ENCODE measurements around the gene ZBED4. TPM values are rescaled to one million over a fixed set of nuclear protein-coding genes. Genes with fewer than 3 reads are reported as not detected.

ZBED4 gene
- total RNA-seq, 4 donors from 2014 or later, result 0.59 to 16.4 (median 12.7) TPM

- Histone ChIP-seq H3K27ac (no peak overlapping the region), H3K4me3 (no peak overlapping the region), H3K9me3 (no peaks in the 10 kb centered on the region), H3K27me3 (no peaks in the 10 kb centered on the region), H3K36me3 (no peaks in the 10 kb centered on the region), H3K4me1 (no peaks in the 10 kb centered on the region)
- TF ChIP-seq, protein P1, sequence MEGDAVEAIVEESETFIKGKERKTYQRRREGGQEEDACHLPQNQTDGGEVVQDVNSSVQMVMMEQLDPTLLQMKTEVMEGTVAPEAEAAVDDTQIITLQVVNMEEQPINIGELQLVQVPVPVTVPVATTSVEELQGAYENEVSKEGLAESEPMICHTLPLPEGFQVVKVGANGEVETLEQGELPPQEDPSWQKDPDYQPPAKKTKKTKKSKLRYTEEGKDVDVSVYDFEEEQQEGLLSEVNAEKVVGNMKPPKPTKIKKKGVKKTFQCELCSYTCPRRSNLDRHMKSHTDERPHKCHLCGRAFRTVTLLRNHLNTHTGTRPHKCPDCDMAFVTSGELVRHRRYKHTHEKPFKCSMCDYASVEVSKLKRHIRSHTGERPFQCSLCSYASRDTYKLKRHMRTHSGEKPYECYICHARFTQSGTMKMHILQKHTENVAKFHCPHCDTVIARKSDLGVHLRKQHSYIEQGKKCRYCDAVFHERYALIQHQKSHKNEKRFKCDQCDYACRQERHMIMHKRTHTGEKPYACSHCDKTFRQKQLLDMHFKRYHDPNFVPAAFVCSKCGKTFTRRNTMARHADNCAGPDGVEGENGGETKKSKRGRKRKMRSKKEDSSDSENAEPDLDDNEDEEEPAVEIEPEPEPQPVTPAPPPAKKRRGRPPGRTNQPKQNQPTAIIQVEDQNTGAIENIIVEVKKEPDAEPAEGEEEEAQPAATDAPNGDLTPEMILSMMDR (IDR thresholded peaks at IDR 0.05), result no peak
- no peak for TF ChIP-seq POLR2A (IDR thresholded peaks at IDR 0.05)
- intact Hi-C loops (cut with DNase I; ENCODE audit: low total_unique reads), result no loop called here
- DNase-seq, result no peak
These were observed 14.6 kb upstream of the ZBED4 start for GRCh38 chr22:49838771-49839717.

- Histone ChIP-seq H3K27ac (no peak overlapping the region), H3K36me3 (no peaks in the 10 kb centered on the region), H3K9me3 (no peaks in the 10 kb centered on the region), H3K4me1 (peaks cover 0 to 20% of the 10 kb centered on the region in 2 donors), H3K27me3 (peaks cover 11 to 21% of the 10 kb centered on the region in 2 donors), H3K4me3 (no peak overlapping the region)
- TF ChIP-seq, protein P1 (IDR thresholded peaks at IDR 0.05), result no peak
- TF ChIP-seq POLR2A (IDR thresholded peaks at IDR 0.05), result no peak
- intact Hi-C loops (cut with DNase I; ENCODE audit: low total_unique reads), result no loop called here
- no peak for DNase-seq
These were observed 8.4 kb upstream of the ZBED4 start for GRCh38 chr22:49845241-49845640.

- no peaks in the 10 kb centered on the region for H3K36me3 ChIP-seq
- peaks cover 0 to 20% of the 10 kb centered on the region in 2 donors for H3K4me1 ChIP-seq
- intact Hi-C loops (cut with DNase I; ENCODE audit: low total_unique reads), result no loop called here
- H3K4me3 ChIP-seq, result no peak overlapping the region
- TF ChIP-seq, protein P1 (IDR thresholded peaks at IDR 0.05), result no peak
- TF ChIP-seq POLR2A (IDR thresholded peaks at IDR 0.05), result no peak
- no peak overlapping the region for H3K27ac ChIP-seq
- no peak for DNase-seq
- H3K9me3 ChIP-seq, result no peaks in the 10 kb centered on the region
- peaks cover 11 to 21% of the 10 kb centered on the region in 2 donors for H3K27me3 ChIP-seq
These were observed 7.8 kb upstream of the ZBED4 start for GRCh38 chr22:49845666-49846459.

DNA sequence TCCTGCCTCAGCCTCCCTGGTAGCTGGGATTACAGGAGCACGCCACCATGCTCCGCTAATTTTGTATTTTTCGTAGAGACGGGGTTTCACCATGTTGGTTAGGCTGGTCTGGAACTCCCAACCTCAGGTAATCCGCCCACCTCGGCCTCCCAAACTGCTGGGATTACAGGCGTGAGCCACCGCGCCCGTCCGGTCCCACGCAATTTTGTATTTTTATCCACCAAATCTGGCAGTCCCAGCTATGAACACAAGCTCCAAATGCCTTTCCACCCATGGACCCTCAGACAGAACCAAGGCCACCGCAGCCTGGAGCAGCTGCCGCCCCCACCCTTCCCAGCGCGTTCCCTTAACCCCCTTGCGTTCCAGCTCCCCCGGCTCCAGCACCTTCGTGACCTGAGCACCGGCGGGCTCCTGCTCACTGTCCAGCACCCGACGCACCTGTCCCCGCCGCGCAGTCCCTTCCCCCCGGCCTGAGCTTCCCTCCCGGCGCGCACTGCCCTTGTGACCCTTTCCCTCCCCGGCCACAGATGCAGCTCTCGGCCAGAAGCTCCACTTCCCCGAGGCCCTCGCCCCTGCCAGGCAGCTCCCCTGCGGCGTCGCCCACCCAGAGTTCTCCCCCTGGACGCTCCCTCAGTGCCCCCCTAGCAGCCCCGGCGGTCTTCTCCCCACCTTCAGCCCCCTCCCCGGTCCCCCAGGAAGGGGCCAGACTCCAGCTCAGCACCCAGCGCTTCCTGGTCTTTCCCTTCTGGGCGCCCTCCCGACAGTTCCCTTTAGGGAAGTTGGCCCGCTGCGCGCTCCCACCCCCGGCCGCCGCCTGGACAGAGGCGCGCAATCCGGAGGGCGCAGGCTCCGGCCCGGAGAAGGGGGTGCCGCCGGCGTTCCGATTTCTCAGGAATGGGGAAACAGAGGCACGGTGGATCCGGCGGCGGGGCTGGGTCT is 5.6 kb upstream of the ZBED4 start:
- no peak overlapping the region for H3K27ac ChIP-seq

More for the DNA sequence above, 5.6 kb upstream of the ZBED4 start:
- Histone ChIP-seq H3K27me3 (peaks cover 11 to 21% of the 10 kb centered on the region in 2 donors), H3K4me3 (peak overlapping the region; percentile 4 to 11), H3K4me1 (peaks cover 0 to 20% of the 10 kb centered on the region in 2 donors), H3K36me3 (no peaks in the 10 kb centered on the region), H3K9me3 (no peaks in the 10 kb centered on the region)
- intact Hi-C loops (cut with DNase I; ENCODE audit: low total_unique reads), result no loop called here
- no peak for DNase-seq
- no peak for TF ChIP-seq POLR2A (IDR thresholded peaks at IDR 0.05)
- TF ChIP-seq, protein P1 (IDR thresholded peaks at IDR 0.05), result no peak

All from uterus (tissue), 4 donors.